CD4-positive, alpha-beta memory T cell (primary cell): ENCODE results near the gene TBC1D2B. TPM values are rescaled to one million over a fixed set of nuclear protein-coding genes. Genes with fewer than 3 reads are reported as not detected.
A peak's percentile ranks its signal among the peaks of the same experiment; 100 is the strongest.

Experiments
- CTCF ChIA-PET: fragments of 350-600 bp; sonication (Branson Sonifier 250); formaldehyde crosslinking; loops from one replicate; lab custom pipeline; 2021; ENCODE audit warnings: inconsistent platforms; ENCODE audit not compliant: partially characterized antibody; lab: Charles Lee
- POLR2A ChIA-PET: fragments of 350-600 bp; sonication (Branson Sonifier 250); formaldehyde crosslinking; loops from one replicate; lab custom pipeline; 2021; ENCODE audit not compliant: partially characterized antibody; lab: Charles Lee
- DNase-seq, 5 donors: peaks; one replicate each; pipeline versions ENCODE4 v3.0.0 to v3.0.0-alpha.2; 2020 to 2022; ENCODE audit warnings: mixed read lengths in 1 of 5
- H3K27ac ChIP-seq: one replicate; pipeline ENCODE4 v1.7.0; 2013; ENCODE audit warnings: low read depth, low read length
- H3K27me3 ChIP-seq: 2 replicates; pipeline ENCODE4 v1.7.0; 2013; ENCODE audit warnings: mild to moderate bottlenecking, low read length, moderate library complexity; ENCODE audit not compliant: insufficient read depth
- H3K36me3 ChIP-seq: 2 replicates; pipeline ENCODE4 v1.7.0; 2013; ENCODE audit warnings: mild to moderate bottlenecking, low read length, moderate library complexity; ENCODE audit not compliant: insufficient read depth
- H3K4me1 ChIP-seq: 2 replicates; pipeline ENCODE4 v1.7.0; 2013; ENCODE audit warnings: mild to moderate bottlenecking, low read length, moderate library complexity; ENCODE audit not compliant: insufficient read depth
- H3K4me3 ChIP-seq, 2 donors: one replicate each; pipeline ENCODE4 v1.7.0; 2013; ENCODE audit warnings: low read length in 2 of 2, mild to moderate bottlenecking in 1 of 2
- H3K9me3 ChIP-seq, 2 donors: one replicate each; pipeline ENCODE4 v1.7.0; 2013; ENCODE audit warnings: low read length in 2 of 2, control low read depth in 1 of 2; ENCODE audit not compliant: control insufficient read depth in 1 of 2
- H3K27ac Mint-ChIP-seq, 7 donors: one replicate each; pipeline ENCODE4 v1.8.0; 2020 to 2021; ENCODE audit warnings: mixed read lengths in 7 of 7, mild to moderate bottlenecking in 6 of 7, inconsistent platforms in 3 of 7, moderate library complexity in 3 of 7
- H3K27me3 Mint-ChIP-seq, 2 donors: one replicate each; pipeline ENCODE4 v1.8.0; 2020 to 2021; ENCODE audit warnings: mixed read lengths in 2 of 2
- H3K36me3 Mint-ChIP-seq, 2 donors: one replicate each; pipeline ENCODE4 v1.8.0; 2020 to 2021; ENCODE audit warnings: mixed read lengths in 2 of 2, inconsistent platforms in 1 of 2, mild to moderate bottlenecking in 1 of 2
- H3K4me1 Mint-ChIP-seq, 4 donors: one replicate each; pipeline ENCODE4 v1.8.0; 2020 to 2021; ENCODE audit warnings: mixed read lengths in 4 of 4, mild to moderate bottlenecking in 1 of 4
- H3K4me3 Mint-ChIP-seq, 8 donors: one replicate each; pipeline ENCODE4 v1.8.0; 2020 to 2021; ENCODE audit warnings: mixed read lengths in 8 of 8, mild to moderate bottlenecking in 7 of 8, moderate library complexity in 6 of 8, inconsistent platforms in 3 of 8
- H3K9me3 Mint-ChIP-seq, 8 donors: one replicate each; pipeline ENCODE4 v1.8.0; 2020 to 2021; ENCODE audit warnings: mixed read lengths in 8 of 8, mild to moderate bottlenecking in 5 of 8, inconsistent platforms in 3 of 8, moderate library complexity in 1 of 8
- intact Hi-C: fragments of 100-400 bp; cut with micrococcal nuclease; formaldehyde crosslinking; loops from one replicate; pipeline ENCODE4 v1.15.1; 2023
- polyA plus RNA-seq, 2 donors: library from polyadenylated mRNA; unstranded; fragments of 300-500 nt; fragmentation: Illumina TruSeq; gene quantifications; one replicate each; pipeline ENCODE4 v1.2.3, GENCODE V29; 2021
- total RNA-seq, 2 experiments: library from RNA; stranded (reverse); gene quantifications; one replicate each; pipeline ENCODE4 v1.2.3, GENCODE V29; 2021

TBC1D2B gene
- 100 to 1,000 TPM in 1 of 2 experiments, 10 to 100 TPM in 1; 98.1 to 114 TPM for total RNA-seq
- polyA plus RNA-seq, result 10 to 100 TPM in 1 of 2 donors, 1 to 10 TPM in 1; 5.6 to 35.4 TPM

- Histone ChIP-seq H3K36me3 (no peaks in the 10 kb centered on the region), H3K27ac (peak within 1 kb of the TSS; percentile 83), H3K4me3 (peak within 1 kb of the TSS; percentile 59 to 89), H3K27me3 (no peaks in the 10 kb centered on the region), H3K9me3 (no peaks in the 10 kb centered on the region), H3K4me1 (peaks cover 45% of the 10 kb centered on the region)
- Mint-ChIP-seq H3K27ac (peak within 1 kb of the TSS; percentile 89 to 99 (median 97)), H3K36me3 (peaks cover 9 to 15% of the 10 kb centered on the region in 2 donors), H3K4me1 (peaks cover 31 to 61% (median 46%) of the 10 kb centered on the region in 4 donors), H3K27me3 (no peaks in the 10 kb centered on the region), H3K4me3 (peak within 1 kb of the TSS; percentile 93 to 100 (median 99)), H3K9me3 (no peaks in the 10 kb centered on the region)
- CTCF ChIA-PET, result interaction anchor here (0.9 to 2.5 kb wide), 9 partner anchors 8 to 77 kb away, joined by 3 to 15 read pairs (median 4); no protein-coding TSS in a partner anchor
- intact Hi-C loops, result loop anchor here (1.0 to 2.0 kb wide), 4 partner anchors 8 to 31 kb away; no protein-coding TSS in a partner anchor
- POLR2A ChIA-PET, result interaction anchor here (0.9 to 16.7 kb wide), 8 partner anchors 9 to 70 kb away, joined by 3 to 984 read pairs (median 4); no protein-coding TSS in a partner anchor
- peak; percentile 65 to 71 (median 68) for DNase-seq
Observed at GRCh38 chr15:78077053-78077870, at the start of gene TBC1D2B. Gene TBC1D2B (minus strand): TSS chr15:78077711. CDS start chr15:78077652, 59 bp downstream.

- no peaks in the 10 kb centered on the region for H3K27me3 ChIP-seq
- ChIA-PET POLR2A (no interaction called here), CTCF (interaction anchor here (1.3 to 2.3 kb wide), 2 partner anchors 12 to 17 kb away, joined by 7 read pairs; no protein-coding TSS in a partner anchor)
- no peaks in the 10 kb centered on the region for H3K4me1 ChIP-seq
- H3K9me3 Mint-ChIP-seq, result no peaks in the 10 kb centered on the region
- H3K4me3 ChIP-seq, result no peak overlapping the region
- H3K9me3 ChIP-seq, result no peaks in the 10 kb centered on the region
- H3K27me3 Mint-ChIP-seq, result no peaks in the 10 kb centered on the region
- peak overlapping the region in 1 of 7 donors; percentile 71 for H3K27ac Mint-ChIP-seq
- no peak for DNase-seq
- no peaks in the 10 kb centered on the region for H3K36me3 Mint-ChIP-seq
- intact Hi-C loops, result no loop called here
- H3K4me1 Mint-ChIP-seq, result peaks cover 3 to 11% (median 4%) of the 10 kb centered on the region in 4 donors
- no peak overlapping the region for H3K27ac ChIP-seq
- no peaks in the 10 kb centered on the region for H3K36me3 ChIP-seq
- H3K4me3 Mint-ChIP-seq, result no peak overlapping the region
Observed at GRCh38 chr15:78125267-78125666, 47.8 kb upstream of the TBC1D2B start.

GRCh38 chr15:78120523-78120922 is 43.0 kb upstream of the TBC1D2B start:
- Histone ChIP-seq H3K27me3 (no peaks in the 10 kb centered on the region), H3K4me3 (no peak overlapping the region), H3K9me3 (no peaks in the 10 kb centered on the region), H3K27ac (no peak overlapping the region), H3K36me3 (no peaks in the 10 kb centered on the region), H3K4me1 (no peaks in the 10 kb centered on the region)
- H3K27ac Mint-ChIP-seq, result no peak overlapping the region
- CTCF ChIA-PET, result interaction anchor here (0.9 to 1.7 kb wide), 3 partner anchors 8 to 74 kb away, joined by 3 to 4 read pairs (median 4); no protein-coding TSS in a partner anchor
- H3K36me3 Mint-ChIP-seq, result no peaks in the 10 kb centered on the region
- intact Hi-C loops, result no loop called here
- H3K27me3 Mint-ChIP-seq, result no peaks in the 10 kb centered on the region
- DNase-seq, result no peak
- no peak overlapping the region for H3K4me3 Mint-ChIP-seq
- POLR2A ChIA-PET, result no interaction called here
- no peaks in the 10 kb centered on the region for H3K4me1 Mint-ChIP-seq
- no peaks in the 10 kb centered on the region for H3K9me3 Mint-ChIP-seq

- Mint-ChIP-seq H3K9me3 (no peaks in the 10 kb centered on the region), H3K4me3 (no peak overlapping the region), H3K27ac (no peak overlapping the region), H3K4me1 (peaks cover 0 to 4% (median 2%) of the 10 kb centered on the region in 4 donors), H3K27me3 (peaks cover 0 to 1% of the 10 kb centered on the region in 2 donors), H3K36me3 (no peaks in the 10 kb centered on the region)
- H3K27ac ChIP-seq, result no peak overlapping the region
- peaks cover 3% of the 10 kb centered on the region for H3K4me1 ChIP-seq
- ChIA-PET CTCF (interaction anchor here (0.7 to 12.8 kb wide), 24 partner anchors 8 to 155 kb away, joined by 3 to 236 read pairs (median 5); partner anchors contain the start of genes CIB2 and TBC1D2B), POLR2A (interaction anchor here (0.6 kb wide), 2 partner anchors 86 to 144 kb away, joined by 3 to 4 read pairs; no protein-coding TSS in a partner anchor)
- H3K36me3 ChIP-seq, result no peaks in the 10 kb centered on the region
- no peak overlapping the region for H3K4me3 ChIP-seq
- DNase-seq, result no peak
- no peaks in the 10 kb centered on the region for H3K27me3 ChIP-seq
- intact Hi-C loops, result loop anchor here (5.0 kb wide), 1 partner anchor 600 kb away; no protein-coding TSS in a partner anchor
- no peaks in the 10 kb centered on the region for H3K9me3 ChIP-seq
Observed at GRCh38 chr15:78112551-78112950, 35.0 kb upstream of the TBC1D2B start.

GRCh38 chr15:78111788-78112187 is 34.3 kb upstream of the TBC1D2B start:
- DNase-seq, result no peak
- POLR2A ChIA-PET, result no interaction called here
- H3K9me3 ChIP-seq, result no peaks in the 10 kb centered on the region
- intact Hi-C loops, result loop anchor here (5.0 kb wide), 1 partner anchor 601 kb away; no protein-coding TSS in a partner anchor
- peaks cover 3% of the 10 kb centered on the region for H3K4me1 ChIP-seq
- Mint-ChIP-seq H3K27me3 (peaks cover 0 to 1% of the 10 kb centered on the region in 2 donors), H3K4me1 (peaks cover 0 to 8% (median 2%) of the 10 kb centered on the region in 4 donors), H3K4me3 (no peak overlapping the region), H3K27ac (no peak overlapping the region), H3K9me3 (no peaks in the 10 kb centered on the region), H3K36me3 (no peaks in the 10 kb centered on the region)
- H3K27ac ChIP-seq, result no peak overlapping the region
- CTCF ChIA-PET, result interaction anchor here (0.7 to 12.8 kb wide), 21 partner anchors 10 to 201 kb away, joined by 3 to 236 read pairs (median 5); partner anchors contain the start of genes CIB2 and TBC1D2B
- no peaks in the 10 kb centered on the region for H3K27me3 ChIP-seq
- no peaks in the 10 kb centered on the region for H3K36me3 ChIP-seq
- H3K4me3 ChIP-seq, result no peak overlapping the region

GRCh38 chr15:78110916-78111475 is 33.5 kb upstream of the TBC1D2B start:
- H3K27ac Mint-ChIP-seq, result no peak overlapping the region
- intact Hi-C loops, result loop anchor here (5.0 kb wide), 1 partner anchor 601 kb away; no protein-coding TSS in a partner anchor
- peaks cover 2 to 16% (median 7%) of the 10 kb centered on the region in 4 donors for H3K4me1 Mint-ChIP-seq
- no peaks in the 10 kb centered on the region for H3K36me3 ChIP-seq
- peaks cover 0 to 1% of the 10 kb centered on the region in 2 donors for H3K27me3 Mint-ChIP-seq
- H3K4me3 Mint-ChIP-seq, result no peak overlapping the region
- no peaks in the 10 kb centered on the region for H3K9me3 ChIP-seq
- H3K27ac ChIP-seq, result no peak overlapping the region
- H3K4me3 ChIP-seq, result no peak overlapping the region
- H3K9me3 Mint-ChIP-seq, result no peaks in the 10 kb centered on the region
- peaks cover 9% of the 10 kb centered on the region for H3K4me1 ChIP-seq
- H3K27me3 ChIP-seq, result no peaks in the 10 kb centered on the region
- DNase-seq, result no peak
- ChIA-PET POLR2A (no interaction called here), CTCF (interaction anchor here (1.2 to 12.8 kb wide), 14 partner anchors 14 to 200 kb away, joined by 4 to 236 read pairs (median 30); partner anchors contain the start of gene CIB2)
- no peaks in the 10 kb centered on the region for H3K36me3 Mint-ChIP-seq
